ENCODE data around the gene UROC1.

GRCh38 chr3:126503701-126504100 is 13.9 kb downstream of the UROC1 start:
- TF ChIP-seq POLR2A (IDR thresholded peaks at IDR 0.05; ENCODE audit: low read length): no peak
- no peak for TF ChIP-seq GATA1 (IDR thresholded peaks at IDR 0.05; ENCODE audit: low read depth, low read length)
